HCT116 (cell line): ENCODE results near the gene SCN1B. TPM values are rescaled to one million over a fixed set of nuclear protein-coding genes. Genes with fewer than 3 reads are reported as not detected.
A peak's percentile ranks its signal among the peaks of the same experiment; 100 is the strongest.

Experiments
- ATAC-seq: fragments of 200-7000 bp; cut with Tn5 transposase; 2 replicates; pipeline ENCODE4 v1.9.1; 2020; ENCODE audit warnings: mild to moderate bottlenecking, moderate library complexity
- BruUV-seq: library from RNA; stranded (reverse); fragments of 400-500 nt; replicated peaks from 2 replicates; lab custom pipeline; 2021; lab: Mats Ljungman, UMichigan
- CTCF ChIA-PET: fragments of 300-600 bp; sonication (Branson Sonifier 250); formaldehyde crosslinking; loops from one replicate; lab custom pipeline; 2021; ENCODE audit warnings: antibody characterized with exemption; lab: Charles Lee
- POLR2A ChIA-PET: fragments of 300-600, 350-600 bp; sonication (Branson Sonifier 250); formaldehyde crosslinking; loops from one replicate; lab custom pipeline; 2021; ENCODE audit warnings: antibody characterized with exemption; lab: Charles Lee
- RAD21 ChIA-PET, 2 experiments: fragments of 300-600 bp; sonication (Branson Sonifier 250); formaldehyde crosslinking; loops; one replicate each; lab custom pipeline; 2023; ENCODE audit warnings: low total read pairs in 2 of 2; ENCODE audit not compliant: uncharacterized antibody in 2 of 2, unreplicated experiment in 2 of 2, low non-redundant PET in 1 of 2; lab: Charles Lee
- DNase-seq: peaks from one replicate; pipeline ENCODE4 v3.0.0-alpha.2; 2010; ENCODE audit warnings: low read depth, low spot score
- H2AFZ ChIP-seq: fragments of 200-600 bp; shearing (Covaris generic), sonication (generic); 2 replicates; pipeline ENCODE4 v1.6.1; 2017; ENCODE audit warnings: low read depth, mixed run types, mixed read lengths, antibody characterized with exemption, low read length; ENCODE audit not compliant: poor library complexity, severe bottlenecking
- H3K27ac ChIP-seq: 2 replicates; pipeline ENCODE4 v1.5.1; 2012; ENCODE audit warnings: low read depth, low read length
- H3K27me3 ChIP-seq: fragments of 200-600 bp; sonication (generic); 2 replicates; pipeline ENCODE4 v1.6.1; 2016; ENCODE audit warnings: mixed run types, low read length, mixed read lengths; ENCODE audit not compliant: insufficient read depth
- H3K36me3 ChIP-seq, 2 experiments: fragments of 200-500 bp in 1 of 2; fragments of 200-600 bp in 1 of 2; sonication (Bioruptor generic) in 1 of 2; sonication (generic) in 1 of 2; 2 replicates each; pipeline versions ENCODE4 v1.5.1 to v1.6.1; 2014 to 2016; ENCODE audit warnings: low read length in 2 of 2, inconsistent platforms in 1 of 2, mixed read lengths in 1 of 2, mixed run types in 1 of 2; ENCODE audit not compliant: insufficient read depth in 2 of 2, control insufficient read depth in 1 of 2
- H3K4me1 ChIP-seq, 2 experiments: fragments of 200-600 bp in 1 of 2; sonication (generic) in 1 of 2; 2 replicates each; pipeline versions ENCODE4 v1.5.1 to v1.6.1; 2012 to 2017; ENCODE audit warnings: low read length in 2 of 2, inconsistent platforms in 1 of 2, mild to moderate bottlenecking in 1 of 2, mixed read lengths in 1 of 2, mixed run types in 1 of 2, moderate library complexity in 1 of 2; ENCODE audit not compliant: insufficient read depth in 2 of 2, control insufficient read depth in 1 of 2
- H3K4me2 ChIP-seq: fragments of 200-600 bp; sonication (generic); 2 replicates; pipeline ENCODE4 v1.6.1; 2017; ENCODE audit warnings: mixed run types, low read length, mixed read lengths
- H3K4me3 ChIP-seq, 2 experiments: fragments of 200-600 bp in 1 of 2; sonication (generic) in 1 of 2; replicated peaks in 1 of 2; 2 replicates each; pipeline ENCODE4 v1.5.1; 2011 to 2016; ENCODE audit warnings: low read length in 2 of 2, control low read depth in 1 of 2, low read depth in 1 of 2, mild to moderate bottlenecking in 1 of 2, mixed read lengths in 1 of 2, mixed run types in 1 of 2
- H3K79me2 ChIP-seq: fragments of 200-600 bp; sonication (generic); 2 replicates; pipeline ENCODE4 v1.6.1; 2017; ENCODE audit warnings: mild to moderate bottlenecking, mixed run types, low read length, moderate library complexity, mixed read lengths; ENCODE audit not compliant: insufficient read depth
- H3K9ac ChIP-seq: fragments of 200-600 bp; sonication (generic); 2 replicates; pipeline ENCODE4 v1.6.1; 2016; ENCODE audit warnings: low read length, mixed read lengths
- H3K9me2 ChIP-seq: fragments of 200-600 bp; sonication (generic), shearing (Covaris generic); 2 replicates; pipeline ENCODE4 v1.6.1; 2017; ENCODE audit warnings: mixed run types, mild to moderate bottlenecking, moderate library complexity; ENCODE audit not compliant: insufficient read depth
- H3K9me3 ChIP-seq, 2 experiments: fragments of 200-500 bp in 1 of 2; fragments of 200-600 bp in 1 of 2; sonication (Bioruptor generic) in 1 of 2; sonication (generic) in 1 of 2; 2 replicates each; pipeline ENCODE4 v1.6.1; 2014 to 2017; ENCODE audit warnings: low read length in 2 of 2, mixed read lengths in 2 of 2, inconsistent platforms in 1 of 2, low read depth in 1 of 2, mild to moderate bottlenecking in 1 of 2, mixed run types in 1 of 2, moderate library complexity in 1 of 2; ENCODE audit not compliant: control insufficient read depth in 1 of 2, insufficient read depth in 1 of 2
- H4K20me1 ChIP-seq: fragments of 200-600 bp; sonication (generic), shearing (Covaris generic); 2 replicates; pipeline ENCODE4 v1.6.1; 2017; ENCODE audit warnings: mixed run types, mild to moderate bottlenecking, moderate library complexity; ENCODE audit not compliant: insufficient read depth
- CTCF ChIP-seq, 3 experiments: fragments of 200-600 bp in 1 of 3; sonication (generic) in 1 of 3; IDR thresholded peaks in 2 of 3; conservative IDR thresholded peaks in 1 of 3; 2 replicates each; pipeline ENCODE4 v1.5.1; 2012 to 2017; ENCODE audit warnings: low read depth in 2 of 3, low read length in 2 of 3, antibody characterized with exemption in 1 of 3, borderline replicate concordance in 1 of 3, control low read depth in 1 of 3, mild to moderate bottlenecking in 1 of 3, mixed read lengths in 1 of 3, mixed run types in 1 of 3, moderate library complexity in 1 of 3; ENCODE audit not compliant: insufficient read depth in 1 of 3
- EGR1 ChIP-seq: IDR thresholded peaks from 2 replicates; pipeline ENCODE4 v1.6.1; 2012; ENCODE audit warnings: low read depth
- ELF1 ChIP-seq: IDR thresholded peaks from 2 replicates; pipeline ENCODE4 v1.6.1; 2012; ENCODE audit warnings: low read depth, borderline replicate concordance
- EZH2phosphoT487 ChIP-seq: fragments of 200-600 bp; IDR thresholded peaks from 2 replicates; pipeline ENCODE4 v1.6.1; 2018; ENCODE audit warnings: antibody characterized with exemption, borderline replicate concordance
- JUND ChIP-seq: IDR thresholded peaks from 2 replicates; pipeline ENCODE4 v1.6.1; 2012
- RAD21 ChIP-seq: IDR thresholded peaks from 2 replicates; pipeline ENCODE4 v1.6.1; 2012; ENCODE audit warnings: low read depth, mild to moderate bottlenecking
- SIN3A ChIP-seq: IDR thresholded peaks from 2 replicates; pipeline ENCODE4 v1.6.1; 2012; ENCODE audit warnings: low read depth
- YY1 ChIP-seq: IDR thresholded peaks from 2 replicates; pipeline ENCODE4 v1.6.1; 2011; ENCODE audit warnings: low read length, low read depth, moderate library complexity, mild to moderate bottlenecking; ENCODE audit not compliant: insufficient replicate concordance; ENCODE audit errors: extremely low read depth
- ZNF274 ChIP-seq: fragments of 200-500 bp; sonication (Bioruptor generic); IDR thresholded peaks from 2 replicates; pipeline ENCODE4 v1.6.1; 2014; ENCODE audit warnings: mild to moderate bottlenecking, low read depth, low read length, inconsistent platforms
- intact Hi-C: fragments of 100-400 bp; cut with micrococcal nuclease; formaldehyde crosslinking; loops from 2 replicates; pipeline ENCODE4 v1.10.0; 2022
- total RNA-seq: library from RNA; stranded (reverse); gene quantifications from one replicate; pipeline ENCODE4 v1.2.1, GENCODE V29; 2021; ENCODE audit not compliant: unreplicated experiment

SCN1B gene
- total RNA-seq, 1 experiment from 2014 or later = 6.6 TPM

GRCh38 chr19:35011737-35012682, 18.3 kb upstream of the SCN1B start:
- Histone ChIP-seq H3K79me2 (0 out of 2 replicates have a peak, but pooled peaks cover under 1% of the 10 kb centered on the region), H4K20me1 (no peaks in the 10 kb centered on the region), H3K36me3 (peaks cover 20 to 23% of the 10 kb centered on the region in 2 experiments; a peak in 3 of 4 replicates), H3K9me2 (no peaks in the 10 kb centered on the region), H2AFZ (no peak overlapping the region), H3K27me3 (no peaks in the 10 kb centered on the region), H3K9ac (no peak overlapping the region), H3K4me2 (no peak overlapping the region), H3K4me1 (no peaks in the 10 kb centered on the region), H3K9me3 (no peaks in the 10 kb centered on the region), H3K4me3 (no peak overlapping the region), H3K27ac (no peak overlapping the region)
- ATAC-seq = no peak
- TF ChIP-seq YY1 = no peak
- TF ChIP-seq JUND = no peak
- TF ChIP-seq RAD21 = no peak
- TF ChIP-seq ZNF274 = no peak
- TF ChIP-seq SIN3A = no peak
- no peak for TF ChIP-seq CTCF (IDR thresholded peaks at IDR 0.05 in 2 of 3, conservative IDR thresholded peaks at IDR 0.05 in 1 of 3; ENCODE audit: borderline replicate concordance in 1 of 3, insufficient read depth in 1 of 3, low read depth in 2 of 3, low read length in 2 of 3)
- TF ChIP-seq ELF1 = no peak
- TF ChIP-seq EGR1 = no peak
- TF ChIP-seq EZH2phosphoT487 = no peak
- RAD21 ChIA-PET = no interaction called here
- TSS peak; percentile 12 for BruUV-seq
- POLR2A ChIA-PET = no interaction called here
- DNase-seq = no peak
- CTCF ChIA-PET = interaction anchor here (0.9 kb wide), 1 partner anchor 174 kb away, joined by 3 read pairs; no protein-coding TSS in a partner anchor
- intact Hi-C loops = loop anchor here (5.0 kb wide), 1 partner anchor 160 kb away; no protein-coding TSS in a partner anchor
